ENCODE measurements around the gene TMEM229B.

The TMEM229B gene

GRCh38 chr14:67483579-67484285, 4.8 kb downstream of the TMEM229B start:
- TF ChIP-seq EZH2 (IDR thresholded peaks at IDR 0.05; ENCODE audit: borderline replicate concordance, low read depth, low read length, severe bottlenecking) (no peak), CTCF (IDR thresholded peaks at IDR 0.05; ENCODE audit: borderline replicate concordance, extremely low read depth, low read length, poor library complexity, severe bottlenecking) (no peak)
- no peaks in the 10 kb centered on the region for H3K9me3 ChIP-seq (ENCODE audit: insufficient read depth, low read length, severe bottlenecking)
- no peaks in the 10 kb centered on the region; the same call in 1 of the 2 replicates for H3K36me3 ChIP-seq (ENCODE audit: insufficient read depth, low read length)
- H2AFZ ChIP-seq (ENCODE audit: low read depth, low read length), result no peak overlapping the region
- H3K9ac ChIP-seq (ENCODE audit: low read depth, low read length), result no peak overlapping the region
- ATAC-seq (ENCODE audit: insufficient read depth, low read depth), result no peak
- no peak overlapping the region for H3K4me3 ChIP-seq (ENCODE audit: low read depth in 1 of 2, low read length in 2 of 2)
- H3K4me2 ChIP-seq (ENCODE audit: insufficient read depth, low read length), result no peak overlapping the region
- H3K27me3 ChIP-seq (ENCODE audit: insufficient read depth, low read length, poor library complexity), result no peaks in the 10 kb centered on the region
- H3K79me2 ChIP-seq (ENCODE audit: insufficient read depth, low read length), result no peaks in the 10 kb centered on the region
- DNase-seq, result no peak
- 0 out of 2 replicates have a peak, but pooled peaks cover 2% of the 10 kb centered on the region for H4K20me1 ChIP-seq (ENCODE audit: insufficient read depth, low read length)
- H3K4me1 ChIP-seq (ENCODE audit: insufficient read depth, low read length), result peaks cover 17% of the 10 kb centered on the region
- H3K27ac ChIP-seq (ENCODE audit: low read length), result no peak overlapping the region

GRCh38 chr14:67482231-67483164, 6.0 kb downstream of the TMEM229B start:
- Histone ChIP-seq H3K79me2 (ENCODE audit: insufficient read depth, low read length) (no peaks in the 10 kb centered on the region), H3K27me3 (ENCODE audit: insufficient read depth, low read length, poor library complexity) (no peaks in the 10 kb centered on the region), H3K9me3 (ENCODE audit: insufficient read depth, low read length, severe bottlenecking) (no peaks in the 10 kb centered on the region), H4K20me1 (ENCODE audit: insufficient read depth, low read length) (0 out of 2 replicates have a peak, but pooled peaks cover 2% of the 10 kb centered on the region), H3K4me1 (ENCODE audit: insufficient read depth, low read length) (peaks cover 4% of the 10 kb centered on the region), H3K4me3 (ENCODE audit: low read depth in 1 of 2, low read length in 2 of 2) (no peak overlapping the region), H3K27ac (ENCODE audit: low read length) (no peak overlapping the region), H3K36me3 (ENCODE audit: insufficient read depth, low read length) (no peaks in the 10 kb centered on the region; the same call in 1 of the 2 replicates), H3K9ac (ENCODE audit: low read depth, low read length) (no peak overlapping the region), H3K4me2 (ENCODE audit: insufficient read depth, low read length) (no peak overlapping the region), H2AFZ (ENCODE audit: low read depth, low read length) (no peak overlapping the region)
- ATAC-seq (ENCODE audit: insufficient read depth, low read depth) (no peak), DNase-seq (no peak)
- TF ChIP-seq EZH2 (IDR thresholded peaks at IDR 0.05; ENCODE audit: borderline replicate concordance, low read depth, low read length, severe bottlenecking) (no peak), CTCF (IDR thresholded peaks at IDR 0.05; ENCODE audit: borderline replicate concordance, extremely low read depth, low read length, poor library complexity, severe bottlenecking) (no peak)

GRCh38 chr14:67480011-67480410, 8.5 kb downstream of the TMEM229B start:
- TF ChIP-seq CTCF (IDR thresholded peaks at IDR 0.05; ENCODE audit: borderline replicate concordance, extremely low read depth, low read length, poor library complexity, severe bottlenecking) (no peak), EZH2 (IDR thresholded peaks at IDR 0.05; ENCODE audit: borderline replicate concordance, low read depth, low read length, severe bottlenecking) (no peak)
- no peaks in the 10 kb centered on the region for H3K9me3 ChIP-seq (ENCODE audit: insufficient read depth, low read length, severe bottlenecking)
- H2AFZ ChIP-seq (ENCODE audit: low read depth, low read length), result no peak overlapping the region
- no peaks in the 10 kb centered on the region for H3K4me1 ChIP-seq (ENCODE audit: insufficient read depth, low read length)
- H4K20me1 ChIP-seq (ENCODE audit: insufficient read depth, low read length), result 0 out of 2 replicates have a peak, but pooled peaks cover 2% of the 10 kb centered on the region
- no peak overlapping the region for H3K4me2 ChIP-seq (ENCODE audit: insufficient read depth, low read length)
- no peak overlapping the region for H3K9ac ChIP-seq (ENCODE audit: low read depth, low read length)
- no peaks in the 10 kb centered on the region for H3K36me3 ChIP-seq (ENCODE audit: insufficient read depth, low read length)
- no peaks in the 10 kb centered on the region for H3K79me2 ChIP-seq (ENCODE audit: insufficient read depth, low read length)
- DNase-seq, result no peak
- H3K27ac ChIP-seq (ENCODE audit: low read length), result no peak overlapping the region
- no peaks in the 10 kb centered on the region for H3K27me3 ChIP-seq (ENCODE audit: insufficient read depth, low read length, poor library complexity)
- no peak overlapping the region for H3K4me3 ChIP-seq (ENCODE audit: low read depth in 1 of 2, low read length in 2 of 2)
- no peak for ATAC-seq (ENCODE audit: insufficient read depth, low read depth)

Measured in DND-41 (cell line).